DMS 273 (cell line): ENCODE results near the gene AMER3.

Experiments used
- DNase-seq: peaks from one replicate; lab custom pipeline; 2025; ENCODE audit not compliant: unreplicated experiment; lab: John Stamatoyannopoulos, UW

AMER3 gene

DNA sequence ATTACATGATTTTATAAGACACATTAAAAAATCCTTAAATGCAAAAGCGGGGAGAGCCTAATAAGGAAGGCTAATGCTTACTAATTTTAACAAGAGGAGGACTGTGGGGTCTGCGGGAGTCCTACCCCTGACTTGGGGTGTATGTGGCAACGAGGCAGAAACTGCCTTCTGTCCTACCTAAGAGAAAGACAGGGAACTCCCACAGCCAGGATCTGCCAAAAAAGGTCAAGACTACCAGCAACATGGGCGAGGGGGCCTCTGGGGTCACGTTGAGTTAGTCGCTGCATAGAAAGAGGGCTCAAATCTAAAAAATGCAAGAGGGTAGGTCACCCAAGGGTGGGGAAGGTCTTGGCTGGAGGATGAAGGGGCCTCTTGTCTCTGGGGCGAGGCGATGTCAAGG lies 529 bp upstream of the AMER3 start:
- DNase-seq: no peak

DNA sequence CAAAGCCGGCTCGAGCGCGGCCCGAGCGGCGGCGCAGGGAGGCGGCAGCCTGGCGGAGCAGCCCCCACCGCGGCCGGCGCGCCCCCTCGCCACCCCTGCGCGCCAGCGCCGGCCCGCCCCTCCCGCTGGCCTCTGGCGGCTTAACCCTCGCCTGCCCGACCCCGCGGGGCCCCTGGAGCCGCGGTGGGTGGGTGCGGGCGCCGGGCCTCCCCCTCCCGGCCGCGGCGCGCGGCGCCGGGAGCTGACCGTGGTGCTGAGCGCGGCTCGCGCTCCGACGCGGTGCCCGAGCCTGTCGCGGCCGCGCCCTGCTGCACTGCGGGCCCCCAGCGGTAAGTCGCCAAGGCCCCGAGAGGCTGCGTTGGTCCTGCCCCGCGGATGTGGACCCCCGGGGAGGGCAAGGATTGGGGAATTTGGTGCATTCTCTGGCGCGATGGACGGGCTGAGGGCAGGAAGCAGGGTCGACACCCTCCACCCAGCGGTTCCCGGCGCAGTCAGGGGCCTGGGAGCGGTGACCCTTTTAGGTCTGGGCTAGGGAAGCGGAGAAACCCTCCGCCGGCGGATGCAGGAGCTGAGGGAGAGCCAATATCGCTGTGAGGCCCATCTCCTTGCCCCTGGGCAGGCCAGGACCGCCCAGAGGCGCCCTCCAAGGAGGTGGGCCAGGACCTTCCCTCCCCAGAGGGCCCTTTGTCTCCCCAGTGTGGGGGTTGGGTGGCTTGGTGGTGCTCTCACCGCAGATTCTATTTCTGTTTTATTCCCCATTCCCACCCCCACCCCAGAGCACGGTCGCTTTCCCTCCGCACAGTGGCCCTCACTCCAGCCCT lies 923 bp downstream of the AMER3 start:
- DNase-seq: peak; percentile 77

DNA sequence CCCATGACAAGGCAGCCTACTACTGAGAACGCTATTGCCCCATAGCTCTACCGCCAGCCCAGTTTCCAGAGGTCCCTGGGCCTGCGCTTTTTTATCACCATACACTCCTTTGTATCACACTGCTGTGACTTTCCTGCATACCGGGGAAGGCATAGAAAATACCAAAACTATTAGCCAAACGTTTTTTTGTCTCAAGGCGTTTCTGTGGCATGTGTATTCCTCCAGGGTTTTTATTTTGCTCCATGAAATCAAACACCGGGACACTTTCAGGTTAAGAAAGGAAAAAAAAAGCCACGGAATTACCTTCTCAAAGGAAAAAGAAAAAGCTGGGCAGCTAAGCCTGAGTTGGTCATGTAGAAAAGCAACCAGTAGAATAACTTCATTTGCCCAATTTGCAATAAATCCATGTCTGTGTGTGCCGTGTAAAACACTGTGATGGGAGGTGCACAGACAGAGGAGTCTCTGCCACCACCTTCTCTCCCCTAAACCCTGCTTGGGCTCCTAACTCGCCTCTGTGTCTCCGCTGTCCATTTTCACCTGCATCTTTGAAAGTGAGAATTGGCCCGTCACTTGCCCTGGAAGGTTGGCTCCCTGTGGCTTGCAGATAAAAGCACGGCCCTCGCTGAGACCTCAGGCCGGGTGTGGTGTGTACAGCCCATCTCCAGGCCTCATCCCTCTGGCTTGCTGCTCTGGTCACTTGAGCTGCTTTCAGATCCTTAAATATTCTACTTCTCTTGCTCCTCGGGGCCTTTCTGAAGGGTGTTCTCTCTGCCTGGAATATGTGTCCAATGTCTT lies 1.7 kb downstream of the AMER3 start:
- no peak for DNase-seq

DNA sequence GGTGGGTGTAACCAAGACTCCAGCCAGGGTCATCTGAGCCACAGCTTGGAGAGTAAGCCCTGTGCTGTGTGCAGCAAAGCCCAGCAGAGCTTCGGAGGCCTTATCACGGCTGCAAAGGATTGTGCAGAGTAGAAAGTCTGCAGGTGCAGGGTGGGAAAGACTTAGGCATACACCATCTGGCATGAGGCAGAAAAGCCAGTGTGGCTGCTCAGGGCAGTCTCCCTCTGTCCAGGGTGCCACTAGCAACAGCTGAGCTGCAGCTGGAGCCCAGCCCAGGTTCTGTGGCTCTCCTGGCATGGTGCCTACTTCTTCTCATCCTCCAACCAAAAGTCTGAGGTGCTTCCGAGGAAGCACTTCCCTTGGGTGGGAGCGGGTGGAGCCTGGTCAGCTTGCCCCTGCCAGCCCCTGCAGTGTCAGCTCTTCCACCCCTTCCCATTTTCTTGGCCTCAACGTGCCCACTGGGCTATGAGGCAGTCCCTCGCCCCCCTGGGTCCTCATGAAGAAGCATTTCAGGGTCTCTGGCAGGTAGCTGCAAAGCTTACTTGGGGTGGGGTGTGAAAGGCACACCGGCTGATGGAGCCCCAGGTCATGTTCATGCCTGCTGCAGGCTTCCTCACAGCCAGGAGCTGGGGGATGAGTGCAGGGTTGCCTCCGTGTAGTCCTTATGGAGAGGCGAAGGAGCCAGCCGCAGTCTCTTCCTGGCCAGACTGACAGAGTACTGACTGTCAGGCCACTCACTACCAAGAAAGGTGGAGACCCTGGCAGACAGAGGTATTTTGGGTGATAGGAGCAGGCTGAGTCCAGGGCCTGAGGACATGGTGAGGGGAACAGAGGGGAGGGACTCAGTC lies 4.8 kb downstream of the AMER3 start:
- peak; percentile 95 for DNase-seq

DNA sequence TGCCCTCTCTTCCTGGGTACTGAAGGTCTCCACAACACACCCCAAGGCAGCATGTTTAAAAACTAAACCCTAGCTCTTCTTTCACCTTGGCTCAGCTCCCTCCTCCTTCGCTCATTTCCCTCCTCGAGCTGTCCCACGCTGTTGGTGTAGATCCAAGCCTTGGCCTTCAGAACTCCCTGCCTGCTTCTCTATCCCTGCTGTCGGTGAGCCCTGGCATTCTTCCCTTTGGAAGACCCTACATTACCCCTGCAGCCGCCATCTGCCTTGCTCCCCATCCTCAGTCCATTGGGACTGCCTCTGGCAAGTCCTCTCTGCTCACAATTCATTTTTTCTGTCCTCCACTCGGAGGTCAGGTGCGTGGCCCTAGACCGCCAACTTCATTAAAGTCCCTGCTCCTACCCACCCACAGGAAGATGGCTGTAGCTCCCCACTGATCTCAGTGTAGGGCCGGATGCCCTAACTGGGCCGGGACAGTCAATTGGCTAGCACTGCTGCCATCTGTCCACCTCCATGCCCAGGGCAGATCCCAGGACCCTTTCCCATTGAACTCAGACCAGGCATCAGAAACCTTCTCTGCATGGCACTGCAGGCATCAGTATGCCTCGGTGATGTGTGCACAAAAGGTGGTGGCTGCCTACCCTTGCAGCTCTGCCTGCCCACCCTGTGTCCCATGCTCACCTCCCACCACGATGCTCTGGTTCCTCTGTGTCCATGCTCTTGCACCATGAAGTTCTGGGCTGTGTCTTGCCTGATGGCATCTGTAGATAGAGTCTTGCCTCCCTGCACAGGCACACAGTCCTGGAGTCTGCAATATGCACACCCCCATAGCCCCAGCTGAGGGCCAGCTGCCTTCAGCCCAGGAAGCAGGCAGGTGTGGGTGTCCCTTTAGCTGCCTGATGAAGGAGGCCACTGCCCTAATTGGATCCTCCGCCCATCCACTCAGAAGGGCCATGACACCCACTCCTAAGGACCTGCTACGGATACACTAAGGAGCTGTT lies 5.7 kb downstream of the AMER3 start:
- DNase-seq: peak; percentile 62

DNA sequence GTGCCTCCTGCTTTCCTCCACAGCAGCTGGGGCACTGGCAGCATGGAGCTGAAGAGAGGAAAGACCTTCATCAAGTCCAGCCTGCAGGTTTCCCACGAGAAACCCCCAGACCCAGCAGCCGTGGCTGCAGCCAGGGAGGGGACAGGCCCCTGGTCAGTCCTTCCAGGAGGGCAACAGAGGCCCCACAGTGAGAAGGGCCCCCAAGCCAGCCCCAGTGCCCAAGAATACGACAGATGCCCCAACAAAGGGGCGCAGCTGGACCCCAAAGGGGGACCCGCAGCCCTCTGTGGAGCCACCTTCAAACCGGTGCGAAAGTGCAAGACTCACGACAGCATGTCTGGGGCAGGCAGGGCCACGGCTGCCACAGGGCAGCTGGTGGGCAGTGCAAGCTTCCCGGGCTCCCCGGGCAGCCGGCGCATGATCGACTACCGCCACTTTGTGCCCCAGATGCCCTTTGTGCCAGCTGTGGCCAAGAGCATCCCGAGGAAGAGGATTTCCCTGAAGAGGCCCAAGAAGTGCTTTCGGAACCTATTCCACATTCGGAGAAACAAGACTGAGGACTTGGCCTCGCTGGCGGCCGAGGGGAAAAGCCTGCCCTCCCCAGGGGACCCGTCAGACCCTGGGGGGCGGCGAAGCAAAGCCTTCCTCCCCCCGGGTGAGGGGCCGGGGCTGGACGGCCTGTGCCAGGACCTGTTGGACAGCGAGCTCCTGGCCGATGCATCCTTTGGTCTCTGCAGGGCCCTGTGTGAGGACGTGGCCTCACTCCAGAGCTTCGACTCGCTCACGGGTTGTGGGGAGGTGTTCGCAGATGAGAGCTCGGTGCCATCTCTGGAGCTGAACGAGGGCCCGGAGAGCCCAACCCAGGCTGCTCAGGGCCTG lies 6.9 kb downstream of the AMER3 start:
- no peak for DNase-seq

DNA sequence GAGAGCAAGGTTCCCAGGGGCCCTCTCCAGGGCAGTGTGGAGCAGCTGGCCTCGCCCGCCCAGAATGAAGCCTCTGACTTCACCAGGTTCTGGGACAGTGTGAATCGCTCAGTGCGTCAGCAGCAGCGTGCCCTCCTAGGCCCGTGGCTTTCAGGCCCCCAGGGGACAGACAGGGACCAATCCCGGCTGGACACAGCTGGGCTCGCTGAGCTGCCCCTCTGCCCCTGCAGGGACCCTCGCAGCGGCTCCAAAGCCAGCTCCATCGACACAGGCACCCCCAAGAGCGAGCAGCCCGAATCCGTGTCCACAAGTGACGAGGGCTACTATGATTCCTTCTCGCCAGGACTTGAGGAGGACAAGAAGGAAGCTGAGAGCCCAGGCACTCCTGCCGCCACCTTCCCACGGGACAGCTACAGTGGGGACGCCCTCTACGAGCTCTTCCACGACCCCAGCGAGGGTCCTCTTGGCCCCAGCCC lies 7.6 kb downstream of the AMER3 start:
- no peak for DNase-seq

DNA sequence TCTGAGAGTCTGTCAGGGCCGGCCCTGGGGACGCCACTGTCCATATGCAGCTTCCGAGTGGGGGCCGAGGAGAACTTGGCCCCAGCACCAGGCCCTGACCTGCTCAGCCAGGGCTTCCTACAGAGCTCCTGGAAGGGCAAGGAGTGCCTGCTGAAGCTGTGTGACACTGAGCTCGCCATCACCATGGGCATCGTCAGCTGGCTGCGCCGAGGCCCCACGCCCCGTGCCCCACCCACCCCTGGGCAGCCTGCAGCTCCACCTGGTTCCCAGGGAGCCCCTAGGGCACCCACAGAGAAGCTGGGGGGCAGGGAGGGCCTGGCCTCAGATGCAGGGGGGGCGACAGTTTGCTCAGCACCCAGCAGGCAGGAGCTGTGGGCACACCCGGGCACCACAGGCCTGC lies 8.1 kb downstream of the AMER3 start:
- no peak for DNase-seq

DNA sequence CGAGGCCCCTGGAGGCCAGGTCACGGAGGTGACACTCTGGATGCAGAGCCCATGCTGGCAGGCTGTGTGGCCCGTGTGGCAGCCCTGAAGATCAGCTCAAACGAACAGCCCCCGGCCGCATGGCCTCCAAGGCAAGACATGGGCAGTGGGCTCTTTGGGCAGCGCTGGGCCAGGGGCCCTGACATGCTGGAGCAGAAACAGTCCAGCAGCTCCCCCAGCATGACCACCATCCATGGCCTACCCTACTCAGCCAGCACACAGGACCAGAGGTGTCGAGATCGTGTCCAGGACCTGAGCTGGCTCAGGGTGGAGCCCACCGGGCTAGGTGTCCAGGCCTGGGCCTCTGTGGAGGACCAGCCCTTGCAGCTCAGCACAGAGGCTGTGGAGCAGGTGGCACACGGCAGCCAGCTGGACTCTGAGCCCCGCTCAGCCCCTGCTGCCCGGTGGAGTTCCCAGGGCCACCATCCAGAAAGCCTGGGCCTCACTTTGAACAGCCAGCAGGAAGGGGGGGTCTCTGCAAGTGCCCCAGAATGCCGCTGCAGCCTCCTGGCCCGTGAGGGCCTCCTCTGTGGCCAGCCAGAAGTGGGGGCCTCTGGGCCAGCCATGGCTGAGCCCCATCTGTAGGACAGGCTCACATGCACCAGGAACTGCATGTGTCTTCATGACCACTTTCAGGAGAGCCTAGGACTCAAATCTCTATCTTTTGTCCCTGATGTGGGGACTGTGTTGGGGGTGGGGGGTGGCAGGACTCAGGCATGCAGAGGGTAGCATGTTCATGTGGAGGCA lies 8.9 kb downstream of the AMER3 start:
- DNase-seq: no peak

DNA sequence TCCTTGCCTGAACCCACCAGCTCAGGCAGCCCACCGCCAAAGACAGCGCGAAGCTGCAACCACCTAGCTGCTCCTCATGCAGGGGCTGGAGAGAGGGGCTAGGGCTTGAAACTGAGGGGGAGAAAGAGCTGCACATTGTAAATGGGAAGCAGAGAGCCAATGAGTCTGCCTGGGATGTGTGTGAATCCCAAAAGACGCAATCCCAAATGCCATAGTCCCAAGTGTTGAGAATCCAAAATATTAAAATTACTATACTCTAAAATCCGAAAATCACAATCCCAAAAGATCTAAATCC lies 9.4 kb downstream of the AMER3 start:
- DNase-seq: no peak

DNA sequence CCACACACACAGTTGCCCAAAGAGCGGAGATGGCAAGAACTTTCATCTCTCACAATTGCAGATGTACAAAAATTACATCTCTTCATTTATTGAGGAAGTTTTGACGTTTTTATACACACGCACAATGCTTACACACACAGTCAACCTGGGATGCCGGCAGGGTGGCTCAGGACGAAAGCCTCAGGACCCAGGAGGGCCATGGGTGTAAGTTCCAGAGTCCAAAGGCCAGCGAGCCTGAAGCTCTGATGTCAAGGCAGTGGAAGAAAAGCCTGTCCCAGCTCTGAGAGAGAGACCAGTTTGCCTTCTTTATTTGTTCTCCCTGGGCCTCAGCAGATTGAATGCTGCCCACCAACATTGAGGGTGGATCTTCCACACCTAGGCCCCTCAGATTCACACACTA lies 10.1 kb downstream of the AMER3 start:
- DNase-seq: no peak

DNA sequence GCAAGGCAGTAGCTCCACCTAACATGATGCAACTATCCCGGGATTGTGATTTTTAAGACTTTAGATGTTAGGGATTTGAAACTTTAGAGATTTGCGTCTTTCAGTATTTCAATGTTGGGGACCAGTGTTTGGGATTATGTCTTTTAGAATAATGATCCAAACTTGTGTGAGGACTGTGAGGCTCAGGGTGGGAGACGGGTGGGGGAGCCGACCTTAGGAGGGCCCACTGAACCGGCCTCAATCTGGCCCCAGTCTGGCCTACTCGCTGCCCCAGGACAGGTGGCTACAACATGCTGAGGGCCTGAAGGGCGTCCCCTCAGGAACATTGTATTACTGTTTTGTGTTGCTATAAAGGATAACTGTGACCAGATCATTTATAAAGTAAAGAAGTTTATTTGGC lies 10.7 kb downstream of the AMER3 start:
- no peak for DNase-seq

DNA sequence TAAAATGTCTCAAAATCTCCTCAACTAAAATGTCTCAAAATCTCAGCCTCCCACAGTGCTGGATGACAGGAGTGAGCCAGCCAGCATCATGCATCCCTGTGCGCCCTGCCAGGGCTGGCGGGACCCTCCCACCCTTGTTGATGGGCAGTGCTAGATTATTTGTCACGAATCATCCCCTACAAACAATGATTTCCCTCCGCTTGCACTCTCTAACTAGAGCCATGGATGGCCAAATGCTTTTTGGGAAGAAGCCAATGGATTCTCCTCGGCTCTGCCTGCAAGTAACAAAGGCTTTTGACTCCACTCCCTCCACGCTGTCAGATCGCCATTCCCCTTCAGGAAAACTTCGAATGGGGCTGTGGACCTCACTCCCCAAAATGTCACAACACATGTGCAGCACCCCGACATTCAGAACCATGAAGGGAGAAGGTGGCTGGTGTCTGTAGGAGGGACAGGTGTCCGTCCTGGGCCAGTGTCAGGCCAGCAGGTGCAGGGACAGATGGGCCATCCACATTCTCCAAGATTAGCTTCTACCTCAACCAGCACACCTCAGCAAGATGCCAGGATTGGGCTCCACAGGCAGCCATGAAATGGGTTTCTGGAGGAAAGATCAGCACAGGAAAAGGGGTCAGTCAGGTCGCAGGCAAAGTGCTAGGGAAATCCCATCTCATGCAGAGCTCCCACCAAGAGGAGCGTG lies 11.5 kb downstream of the AMER3 start:
- no peak for DNase-seq

DNA sequence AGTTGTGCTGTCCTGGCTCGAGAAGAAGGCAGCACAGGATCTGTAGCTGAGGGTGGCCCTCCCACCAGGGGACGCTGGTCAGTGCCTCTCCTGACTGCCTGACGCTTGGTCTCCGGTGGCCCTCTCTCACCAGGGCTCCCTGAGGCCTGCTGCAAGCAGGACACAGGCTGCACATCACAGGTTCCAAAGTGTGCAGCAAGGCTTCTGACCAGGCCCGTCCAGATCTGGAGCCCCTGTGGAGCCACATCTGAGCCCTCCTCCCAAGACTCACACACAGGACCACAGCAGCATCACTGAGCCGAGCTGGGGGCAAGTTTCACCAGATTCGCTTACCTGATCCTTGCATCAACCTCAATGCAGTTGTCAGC lies 12.1 kb downstream of the AMER3 start:
- no peak for DNase-seq

DNA sequence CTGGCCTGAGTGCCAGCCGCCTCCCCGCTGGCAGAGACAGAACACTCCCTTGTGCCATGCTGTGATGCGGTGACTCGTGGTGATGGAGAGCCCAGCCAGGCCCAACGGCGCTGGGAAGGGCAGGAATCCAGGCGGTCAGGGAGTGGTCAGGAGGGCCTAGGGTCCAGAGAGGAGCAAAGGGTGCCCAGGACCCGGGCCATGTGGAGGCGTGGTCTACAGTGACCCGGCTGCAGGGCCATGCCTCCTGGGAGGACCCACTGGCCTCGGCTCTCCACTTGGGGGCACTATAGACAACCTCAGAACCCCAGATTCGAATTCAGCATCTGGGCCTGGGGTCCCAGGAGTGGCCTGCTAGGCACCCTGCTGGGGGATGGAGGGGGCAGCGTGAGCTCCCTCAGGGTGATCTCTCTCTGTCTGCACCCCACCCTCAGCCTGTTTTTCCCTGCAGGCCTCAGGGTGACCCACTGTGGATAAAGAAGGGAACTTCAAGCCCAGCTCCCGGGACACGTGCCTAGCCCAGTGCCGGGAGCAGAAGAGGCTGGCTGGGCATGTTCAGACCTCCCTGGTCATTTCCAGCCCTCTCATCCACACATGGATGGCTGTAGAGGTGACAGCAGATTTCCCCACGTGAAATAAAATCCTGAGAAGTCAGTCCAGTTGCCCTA lies 13.0 kb downstream of the AMER3 start:
- no peak for DNase-seq

DNA sequence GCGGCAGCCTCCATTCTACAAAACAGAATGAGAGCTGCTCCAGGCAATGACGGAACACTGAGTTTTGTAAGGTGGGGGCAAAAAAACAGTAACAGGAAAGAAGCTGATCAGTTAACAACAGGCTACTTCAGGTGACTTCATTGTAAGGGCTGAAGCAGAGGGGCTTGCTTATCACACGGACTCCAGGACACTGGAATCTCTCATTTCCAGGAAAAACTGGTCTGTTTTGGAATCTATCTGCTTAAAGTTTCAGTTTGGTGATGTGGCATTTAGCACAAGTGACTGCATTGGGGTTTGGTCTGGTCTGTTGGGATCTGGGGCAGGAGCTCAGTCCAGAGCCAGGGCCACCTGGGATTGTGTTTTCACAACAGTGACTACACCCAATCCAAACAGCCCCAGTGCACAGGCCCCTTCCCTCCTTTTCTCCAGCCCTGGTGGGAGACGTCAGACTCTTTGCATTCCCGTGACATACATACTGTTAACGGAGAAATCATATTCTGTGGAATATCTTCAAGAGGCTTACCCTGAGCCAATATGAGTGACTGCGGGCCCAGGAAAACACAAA lies 14.1 kb downstream of the AMER3 start:
- no peak for DNase-seq

DNA sequence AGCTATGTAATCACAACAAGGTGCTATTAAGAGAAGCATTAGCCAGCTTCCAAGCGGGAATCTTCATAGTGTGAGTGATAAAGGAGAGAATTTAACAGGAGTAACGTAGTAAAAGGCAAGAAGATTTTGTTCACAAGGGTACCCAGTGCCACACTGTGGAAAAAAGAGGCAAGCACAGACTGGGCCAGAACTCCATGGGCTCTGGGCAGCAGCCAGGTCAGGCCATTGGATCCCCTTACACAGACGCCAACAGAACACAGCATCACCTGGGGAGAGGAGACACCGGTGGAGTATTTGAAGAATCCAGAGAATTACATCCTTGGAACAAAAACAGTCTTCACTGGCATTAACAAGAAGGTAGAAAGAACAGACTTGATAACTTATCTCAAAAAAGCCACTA lies 21.2 kb downstream of the AMER3 start:
- peak; percentile 63 for DNase-seq
